ENCODE results near the gene CYP4F11. TPM values are rescaled to one million over a fixed set of nuclear protein-coding genes. Genes with fewer than 3 reads are reported as not detected.
A peak's percentile ranks its signal among the peaks of the same experiment; 100 is the strongest.

The CYP4F11 gene
- total and polyA plus RNA-seq, 2 of the 13 experiments (the other 11 are each of a cell fraction or from before 2014, with no cell fraction given): 7.8 to 8.4 TPM

DNA sequence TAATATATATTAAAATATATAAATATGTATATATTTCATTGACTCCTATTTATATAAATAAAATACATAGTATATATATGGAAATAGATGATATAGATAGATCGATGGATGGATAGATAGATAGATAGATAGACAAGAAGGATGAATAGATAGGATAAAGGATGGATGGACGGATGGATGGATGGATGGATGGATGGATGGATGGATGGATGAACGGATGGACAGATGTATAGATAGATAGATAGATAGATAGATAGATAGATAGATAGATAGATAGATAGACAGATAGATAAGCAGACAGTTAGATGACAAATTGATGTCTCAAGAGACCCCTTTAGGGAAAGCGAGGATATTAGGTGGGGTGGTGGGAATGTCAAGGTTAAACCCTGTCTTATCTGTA lies 15.1 kb downstream of the CYP4F11 start (continued):
- TF ChIP-seq, protein P1, sequence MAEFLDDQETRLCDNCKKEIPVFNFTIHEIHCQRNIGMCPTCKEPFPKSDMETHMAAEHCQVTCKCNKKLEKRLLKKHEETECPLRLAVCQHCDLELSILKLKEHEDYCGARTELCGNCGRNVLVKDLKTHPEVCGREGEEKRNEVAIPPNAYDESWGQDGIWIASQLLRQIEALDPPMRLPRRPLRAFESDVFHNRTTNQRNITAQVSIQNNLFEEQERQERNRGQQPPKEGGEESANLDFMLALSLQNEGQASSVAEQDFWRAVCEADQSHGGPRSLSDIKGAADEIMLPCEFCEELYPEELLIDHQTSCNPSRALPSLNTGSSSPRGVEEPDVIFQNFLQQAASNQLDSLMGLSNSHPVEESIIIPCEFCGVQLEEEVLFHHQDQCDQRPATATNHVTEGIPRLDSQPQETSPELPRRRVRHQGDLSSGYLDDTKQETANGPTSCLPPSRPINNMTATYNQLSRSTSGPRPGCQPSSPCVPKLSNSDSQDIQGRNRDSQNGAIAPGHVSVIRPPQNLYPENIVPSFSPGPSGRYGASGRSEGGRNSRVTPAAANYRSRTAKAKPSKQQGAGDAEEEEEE (CRISPR knock-in tag; IDR thresholded peaks at IDR 0.05; ENCODE audit: borderline replicate concordance): no peak
- TF ChIP-seq ZNF441 (CRISPR knock-in tag; IDR thresholded peaks at IDR 0.05; ENCODE audit: borderline replicate concordance) (no peak), ZNF274 (CRISPR knock-in tag; IDR thresholded peaks at IDR 0.05) (no peak)

DNA sequence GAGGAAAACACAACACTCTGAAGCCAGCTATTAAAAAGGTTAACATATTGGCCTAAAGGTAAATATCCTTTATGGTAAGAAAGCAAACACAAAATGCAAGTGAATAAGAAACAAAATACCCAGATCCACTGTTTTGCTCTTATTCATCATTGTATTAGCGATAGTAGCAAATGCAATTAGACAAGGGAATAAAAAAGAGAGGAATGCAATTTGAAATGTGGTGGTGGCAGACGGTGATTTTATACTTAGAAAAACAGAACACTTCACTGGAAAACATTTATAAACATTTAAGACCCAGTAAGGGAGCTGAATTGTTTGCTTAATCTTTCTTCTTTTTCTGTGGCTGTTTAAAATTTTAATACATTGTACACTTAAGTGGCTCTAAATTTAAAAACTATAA lies 19.2 kb downstream of the CYP4F11 start:
- Histone ChIP-seq H3K4me1 (ENCODE audit: insufficient read depth, low read length) (no peaks in the 10 kb centered on the region), H3K4me3 (replicated peaks in 1 of 3; ENCODE audit: insufficient read depth in 1 of 3, low read depth in 2 of 3, low read length in 3 of 3) (no peak overlapping the region), H3K36me3 (replicated peaks in 1 of 2; ENCODE audit: control insufficient read depth in 1 of 2, insufficient read depth in 2 of 2, low read length in 2 of 2) (peaks cover 6 to 30% of the 10 kb centered on the region in 2 experiments; a peak in 4 of 5 replicates), H3K9me3 (ENCODE audit: low read length) (peaks cover 14% of the 10 kb centered on the region; the same call in 1 of the 2 replicates), H3K27ac (ENCODE audit: extremely low read length, insufficient read depth, low read length) (no peak overlapping the region), H2AFZ (ENCODE audit: low read length) (no peak overlapping the region), H3K79me2 (ENCODE audit: insufficient read depth, low read length) (no peaks in the 10 kb centered on the region), H3K9ac (ENCODE audit: insufficient read depth, low read depth, low read length) (no peak overlapping the region), H3K27me3 (ENCODE audit: control insufficient read depth in 1 of 2, insufficient read depth in 2 of 2, low read length in 2 of 2) (no peaks in the 10 kb centered on the region), H3K4me2 (ENCODE audit: low read depth, low read length) (no peak overlapping the region), H4K20me1 (ENCODE audit: insufficient read depth, low read length) (no peaks in the 10 kb centered on the region)
- no TSS peak for BruUV-seq (replicated peaks)
- intact Hi-C loops (cut with micrococcal nuclease; ENCODE audit: unreplicated experiment) (no loop called here), in situ Hi-C loops (cut with HindIII; ENCODE audit: extremely low pct_ligation_motif_present, low pct_unique_long_range_greater_than_20kb) (no loop called here)
- DNase-seq (ENCODE audit: low spot score) (no peak), FAIRE-seq (no peak), ATAC-seq (no peak)
- 98% methylated on average over 2 of the region's 2 CpGs for WGBS (ENCODE audit: low lambda C conversion rate)
- CTCF ChIA-PET (ENCODE audit: low intra/inter-chr PET ratio, low total read pairs): no interaction called here
- TF ChIP-seq, protein P2, sequence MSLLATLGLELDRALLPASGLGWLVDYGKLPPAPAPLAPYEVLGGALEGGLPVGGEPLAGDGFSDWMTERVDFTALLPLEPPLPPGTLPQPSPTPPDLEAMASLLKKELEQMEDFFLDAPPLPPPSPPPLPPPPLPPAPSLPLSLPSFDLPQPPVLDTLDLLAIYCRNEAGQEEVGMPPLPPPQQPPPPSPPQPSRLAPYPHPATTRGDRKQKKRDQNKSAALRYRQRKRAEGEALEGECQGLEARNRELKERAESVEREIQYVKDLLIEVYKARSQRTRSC (CRISPR knock-in tag; IDR thresholded peaks at IDR 0.05; ENCODE audit: low read depth): no peak
- TF ChIP-seq, protein P3, sequence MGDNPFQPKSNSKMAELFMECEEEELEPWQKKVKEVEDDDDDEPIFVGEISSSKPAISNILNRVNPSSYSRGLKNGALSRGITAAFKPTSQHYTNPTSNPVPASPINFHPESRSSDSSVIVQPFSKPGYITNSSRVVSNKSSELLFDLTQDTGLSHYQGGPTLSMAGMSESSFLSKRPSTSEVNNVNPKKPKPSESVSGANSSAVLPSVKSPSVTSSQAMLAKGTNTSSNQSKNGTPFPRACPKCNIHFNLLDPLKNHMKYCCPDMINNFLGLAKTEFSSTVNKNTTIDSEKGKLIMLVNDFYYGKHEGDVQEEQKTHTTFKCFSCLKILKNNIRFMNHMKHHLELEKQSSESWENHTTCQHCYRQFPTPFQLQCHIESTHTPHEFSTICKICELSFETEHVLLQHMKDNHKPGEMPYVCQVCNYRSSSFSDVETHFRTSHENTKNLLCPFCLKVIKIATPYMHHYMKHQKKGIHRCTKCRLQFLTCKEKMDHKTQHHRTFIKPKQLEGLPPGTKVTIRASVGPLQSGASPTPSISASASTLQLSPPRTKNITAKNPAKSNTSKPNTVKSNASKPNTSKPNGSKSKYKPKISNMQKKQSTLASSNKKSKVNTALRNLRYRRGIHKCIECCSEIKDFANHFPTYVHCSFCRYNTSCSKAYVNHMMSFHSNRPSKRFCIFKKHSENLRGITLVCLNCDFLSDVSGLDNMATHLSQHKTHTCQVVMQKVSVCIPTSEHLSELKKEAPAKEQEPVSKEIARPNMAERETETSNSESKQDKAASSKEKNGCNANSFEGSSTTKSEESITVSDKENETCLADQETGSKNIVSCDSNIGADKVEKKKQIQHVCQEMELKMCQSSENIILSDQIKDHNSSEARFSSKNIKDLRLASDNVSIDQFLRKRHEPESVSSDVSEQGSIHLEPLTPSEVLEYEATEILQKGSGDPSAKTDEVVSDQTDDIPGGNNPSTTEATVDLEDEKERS (CRISPR knock-in tag; IDR thresholded peaks at IDR 0.05): peak; percentile 89
- POLR2A ChIA-PET: no interaction called here

Data from HepG2 (cell line).